Endothelial cell of umbilical vein (primary cell): Measurements from ENCODE around the gene PIK3C3. TPM values are rescaled to one million over a fixed set of nuclear protein-coding genes. Genes with fewer than 3 reads are reported as not detected.

Source experiments
- BruUV-seq: library from RNA; stranded (reverse); fragments of 400-500 nt; replicated peaks from 2 replicates; lab custom pipeline; 2021; lab: Mats Ljungman, UMichigan
- CTCF ChIA-PET: fragments of 300-600, 350-600 bp; sonication (Branson Sonifier 250); formaldehyde crosslinking; loops from one replicate; lab custom pipeline; 2021; ENCODE audit warnings: antibody characterized with exemption, inconsistent platforms; lab: Charles Lee
- POLR2A ChIA-PET: fragments of 300-600, 350-600 bp; sonication (Branson Sonifier 250); formaldehyde crosslinking; loops from one replicate; lab custom pipeline; 2021; ENCODE audit warnings: antibody characterized with exemption, inconsistent platforms; lab: Charles Lee
- DNase-seq: peaks from one replicate; pipeline ENCODE4 v3.0.0-alpha.2; 2011; ENCODE audit warnings: low read depth, low spot score
- FAIRE-seq: peaks from 2 replicates; lab custom pipeline; 2011; peaks lifted over from hg19 to GRCh38; lab: Jason Lieb, UNC
- H2AFZ ChIP-seq: 2 replicates; pipeline ENCODE4 v1.6.0; 2012; ENCODE audit warnings: low read depth, low read length, control low read depth, inconsistent platforms
- H3K27ac ChIP-seq: 2 replicates; pipeline ENCODE4 v1.5.1; 2011; ENCODE audit warnings: low read depth, mild to moderate bottlenecking, control low read depth, low read length, moderate library complexity; ENCODE audit not compliant: insufficient read depth
- H3K27me3 ChIP-seq, 2 experiments: 2 replicates each; pipeline versions ENCODE4 v1.6.0 to v1.6.1; 2011; ENCODE audit warnings: low read length in 2 of 2, mixed read lengths in 1 of 2; ENCODE audit not compliant: control insufficient read depth in 2 of 2, insufficient read depth in 2 of 2
- H3K36me3 ChIP-seq, 2 experiments: 2 replicates in 1 of 2; 3 replicates in 1 of 2; pipeline ENCODE4 v1.5.1; 2011; ENCODE audit warnings: low read length in 2 of 2, mild to moderate bottlenecking in 1 of 2, moderate library complexity in 1 of 2; ENCODE audit not compliant: control insufficient read depth in 2 of 2, insufficient read depth in 2 of 2; ENCODE audit errors: extremely low read depth in 1 of 2
- H3K4me1 ChIP-seq: 3 replicates; pipeline ENCODE4 v1.5.1; 2011; ENCODE audit warnings: mild to moderate bottlenecking, low read length; ENCODE audit not compliant: control insufficient read depth, insufficient read depth; ENCODE audit errors: extremely low read depth
- H3K4me2 ChIP-seq: 2 replicates; pipeline ENCODE4 v1.6.1; 2011; ENCODE audit warnings: low read length, control low read depth, mixed read lengths; ENCODE audit not compliant: insufficient read depth
- H3K4me3 ChIP-seq, 3 experiments: fragments of 200-600 bp in 1 of 3; sonication (generic), shearing (Covaris generic) in 1 of 3; replicated peaks in 1 of 3; 2 replicates each; pipeline ENCODE4 v1.5.1; 2011 to 2016; ENCODE audit warnings: control low read depth in 3 of 3, low read length in 3 of 3, mild to moderate bottlenecking in 2 of 3, inconsistent platforms in 1 of 3, low read depth in 1 of 3, moderate library complexity in 1 of 3; ENCODE audit not compliant: insufficient read depth in 1 of 3
- H3K79me2 ChIP-seq: 2 replicates; pipeline ENCODE4 v1.6.0; 2012; ENCODE audit warnings: low read length, inconsistent platforms; ENCODE audit not compliant: control insufficient read depth, insufficient read depth
- H3K9ac ChIP-seq: replicated peaks from 2 replicates; pipeline ENCODE3; 2011; ENCODE audit warnings: low read length, control low read depth; ENCODE audit not compliant: insufficient read depth; ENCODE audit errors: extremely low read depth
- H3K9me1 ChIP-seq: replicated peaks from 3 replicates; pipeline ENCODE4 v1.6.0; 2011; ENCODE audit warnings: mild to moderate bottlenecking, low read length; ENCODE audit not compliant: control insufficient read depth, insufficient read depth; ENCODE audit errors: extremely low read depth
- H3K9me3 ChIP-seq: replicated peaks from 2 replicates; pipeline ENCODE4 v1.5.1; 2012; ENCODE audit warnings: low read length, inconsistent platforms; ENCODE audit not compliant: control insufficient read depth, insufficient read depth
- H4K20me1 ChIP-seq: replicated peaks from 2 replicates; pipeline ENCODE3; 2011; ENCODE audit warnings: mild to moderate bottlenecking, low read length; ENCODE audit not compliant: control insufficient read depth, insufficient read depth; ENCODE audit errors: extremely low read depth
- EZH2 ChIP-seq: IDR thresholded peaks from 2 replicates; pipeline ENCODE4 v1.6.1; 2012; ENCODE audit warnings: borderline replicate concordance, low read depth, mild to moderate bottlenecking, moderate library complexity, low read length, inconsistent platforms; ENCODE audit not compliant: severe bottlenecking
- FOS ChIP-seq: IDR thresholded peaks from 2 replicates; pipeline ENCODE4 v1.6.1; 2011; ENCODE audit warnings: mild to moderate bottlenecking, low read length, moderate library complexity, borderline replicate concordance; ENCODE audit not compliant: insufficient read depth
- GATA2 ChIP-seq: IDR thresholded peaks from 2 replicates; pipeline ENCODE4 v1.7.0; 2011; ENCODE audit warnings: low read depth, mild to moderate bottlenecking, moderate library complexity, mixed read lengths, low read length; ENCODE audit not compliant: insufficient read length, insufficient read depth
- JUN ChIP-seq: IDR thresholded peaks from 2 replicates; pipeline ENCODE4 v1.6.1; 2011; ENCODE audit warnings: borderline replicate concordance, low read depth; ENCODE audit not compliant: insufficient read length, insufficient read depth
- MYC ChIP-seq: IDR thresholded peaks from one replicate; pipeline ENCODE4 v1.6.1; 2011; ENCODE audit warnings: mild to moderate bottlenecking, low read depth, low read length
- POLR2A ChIP-seq: IDR thresholded peaks from 2 replicates; pipeline ENCODE4 v1.6.1; 2012; ENCODE audit warnings: low read depth, mild to moderate bottlenecking, control low read depth, low read length
- POLR2AphosphoS5 ChIP-seq: IDR thresholded peaks from 2 replicates; pipeline ENCODE4 v1.6.1; 2012; ENCODE audit warnings: low read depth, mild to moderate bottlenecking, control low read depth, low read length, moderate library complexity; ENCODE audit not compliant: insufficient read depth
- dilution Hi-C: fragments of 300-500 bp; cut with MboI; formaldehyde crosslinking; loops from one replicate; pipeline ENCODE4 v1.15.0; 2019; ENCODE audit warnings: low sequenced_read_pairs; ENCODE audit not compliant: extremely low pct_ligation_motif_present
- intact Hi-C: fragments of 100-400 bp; cut with micrococcal nuclease; formaldehyde crosslinking; loops from one replicate; pipeline ENCODE4 v1.10.0; 2022
- polyA plus RNA-seq, 4 experiments: library from polyadenylated mRNA; depleted of rRNA in 3 of 4; stranded (reverse) in 3 of 4; unstranded in 1 of 4; fragments of >200 nt; gene quantifications; 2 replicates each; pipeline versions ENCODE4 v1.2.1 to v1.2.3, GENCODE V29; 2011 to 2012; ENCODE audit warnings: missing spikeins in 1 of 4
- total RNA-seq: library from RNA; stranded (reverse); gene quantifications from 2 replicates; pipeline ENCODE4 v1.2.3, GENCODE V29; 2021
- TF ChIP-seq, protein P1 (sequence below): IDR thresholded peaks from 2 replicates; pipeline ENCODE4 v1.6.1; 2011; ENCODE audit not compliant: insufficient read depth, insufficient read length
- TF ChIP-seq, protein P2 (sequence below), 2 donors: IDR thresholded peaks; 1 replicate in 1 of 2; 2 replicates in 1 of 2; pipeline ENCODE4 v1.5.1; 2011; ENCODE audit warnings: low read length in 2 of 2, mild to moderate bottlenecking in 2 of 2, moderate library complexity in 2 of 2, control low read depth in 1 of 2, inconsistent platforms in 1 of 2, low read depth in 1 of 2; ENCODE audit not compliant: insufficient read depth in 1 of 2; ENCODE audit errors: extremely low read depth in 1 of 2

Gene PIK3C3
- total and polyA plus RNA-seq, 2 donors (not counting 3 experiments of a cell fraction or from before 2014, with no cell fraction given) = 19.5 to 47.3 TPM

DNA sequence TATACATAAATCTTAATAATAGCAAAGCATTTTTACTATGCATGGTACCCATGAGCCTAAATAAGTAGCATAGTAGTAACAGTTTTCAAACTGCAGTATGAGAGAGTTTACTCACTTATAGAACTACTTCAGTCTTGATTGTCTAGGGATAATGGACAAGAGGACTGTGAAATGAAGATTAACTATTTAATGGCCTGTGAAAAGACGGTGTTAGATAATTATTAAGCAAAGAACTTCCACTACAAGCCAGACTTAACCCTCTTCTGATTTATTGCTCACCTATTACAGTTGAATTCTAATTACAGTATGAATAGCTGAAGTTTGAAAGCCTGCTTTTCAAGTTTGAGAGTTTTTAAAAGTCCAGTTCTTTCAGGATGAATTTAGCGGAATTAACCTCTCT is 18.9 kb downstream of the PIK3C3 start:
- no peaks in the 10 kb centered on the region for H4K20me1 ChIP-seq
- no TSS peak for BruUV-seq
- H3K36me3 ChIP-seq = no peaks in the 10 kb centered on the region
- H3K4me1 ChIP-seq = no peaks in the 10 kb centered on the region
- no peak overlapping the region for H3K4me2 ChIP-seq
- H3K27ac ChIP-seq = no peak overlapping the region
- dilution Hi-C loops = no loop called here
- no peak overlapping the region for H3K4me3 ChIP-seq
- POLR2A ChIA-PET = no interaction called here
- peaks cover 5% of the 10 kb centered on the region for H3K79me2 ChIP-seq
- intact Hi-C loops = no loop called here
- H3K27me3 ChIP-seq = no peaks in the 10 kb centered on the region
- no peaks in the 10 kb centered on the region for H3K9me1 ChIP-seq
- H2AFZ ChIP-seq = no peak overlapping the region
- DNase-seq (no peak), FAIRE-seq (no peak)
- CTCF ChIA-PET = no interaction called here
- no peaks in the 10 kb centered on the region for H3K9me3 ChIP-seq
- TF ChIP-seq EZH2 (no peak), MYC (no peak), POLR2A (no peak), JUN (no peak), POLR2AphosphoS5 (no peak), GATA2 (no peak), FOS (no peak)
- TF ChIP-seq, protein P1, sequence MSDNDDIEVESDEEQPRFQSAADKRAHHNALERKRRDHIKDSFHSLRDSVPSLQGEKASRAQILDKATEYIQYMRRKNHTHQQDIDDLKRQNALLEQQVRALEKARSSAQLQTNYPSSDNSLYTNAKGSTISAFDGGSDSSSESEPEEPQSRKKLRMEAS = no peak
- TF ChIP-seq, protein P2, sequence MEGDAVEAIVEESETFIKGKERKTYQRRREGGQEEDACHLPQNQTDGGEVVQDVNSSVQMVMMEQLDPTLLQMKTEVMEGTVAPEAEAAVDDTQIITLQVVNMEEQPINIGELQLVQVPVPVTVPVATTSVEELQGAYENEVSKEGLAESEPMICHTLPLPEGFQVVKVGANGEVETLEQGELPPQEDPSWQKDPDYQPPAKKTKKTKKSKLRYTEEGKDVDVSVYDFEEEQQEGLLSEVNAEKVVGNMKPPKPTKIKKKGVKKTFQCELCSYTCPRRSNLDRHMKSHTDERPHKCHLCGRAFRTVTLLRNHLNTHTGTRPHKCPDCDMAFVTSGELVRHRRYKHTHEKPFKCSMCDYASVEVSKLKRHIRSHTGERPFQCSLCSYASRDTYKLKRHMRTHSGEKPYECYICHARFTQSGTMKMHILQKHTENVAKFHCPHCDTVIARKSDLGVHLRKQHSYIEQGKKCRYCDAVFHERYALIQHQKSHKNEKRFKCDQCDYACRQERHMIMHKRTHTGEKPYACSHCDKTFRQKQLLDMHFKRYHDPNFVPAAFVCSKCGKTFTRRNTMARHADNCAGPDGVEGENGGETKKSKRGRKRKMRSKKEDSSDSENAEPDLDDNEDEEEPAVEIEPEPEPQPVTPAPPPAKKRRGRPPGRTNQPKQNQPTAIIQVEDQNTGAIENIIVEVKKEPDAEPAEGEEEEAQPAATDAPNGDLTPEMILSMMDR (IDR thresholded peaks at IDR 0.05; ENCODE audit: extremely low read depth in 1 of 2, insufficient read depth in 1 of 2, low read depth in 1 of 2, low read length in 2 of 2) = no peak
- no peak overlapping the region for H3K9ac ChIP-seq
